K562 (cell line): ENCODE measurements around the gene FOXD3. TPM values are rescaled to one million over a fixed set of nuclear protein-coding genes. Genes with fewer than 3 reads are reported as not detected.

Experiments
- ATAC-seq: fragments of 200-7000 bp; cut with Tn5 transposase; 3 replicates; pipeline ENCODE4 v1.9.1; 2020; ENCODE audit warnings: moderate library complexity
- BruUV-seq: library from RNA; stranded (reverse); fragments of 400-500 nt; replicated peaks from 2 replicates; lab custom pipeline; 2021; lab: Mats Ljungman, UMichigan
- CTCF ChIA-PET: fragments of 300-600 bp; formaldehyde crosslinking; extraction: SDS; loops from one replicate; lab custom pipeline; 2021; ENCODE audit warnings: low intra/inter-chr PET ratio; lab: Yijun Ruan, JAX
- POLR2A ChIA-PET: fragments of 300-600, 350-650 bp; sonication (Branson Sonifier 250); formaldehyde crosslinking; extraction: SDS; loops from one replicate; lab custom pipeline; 2021; ENCODE audit warnings: antibody characterized with exemption, inconsistent platforms; lab: Yijun Ruan, JAX
- DNase-seq, 4 experiments: peaks; one replicate each; pipeline versions ENCODE4 v3.0.0 to v3.0.0-alpha.2; 2011 to 2018; ENCODE audit warnings: low spot score in 3 of 4, mixed read lengths in 3 of 4; ENCODE audit errors: extremely low read depth in 1 of 4
- FAIRE-seq: peaks from 2 replicates; lab custom pipeline; 2011; peaks lifted over from hg19 to GRCh38; lab: Jason Lieb, UNC
- H2AFZ ChIP-seq: 2 replicates; pipeline ENCODE4 v1.6.0; 2011; ENCODE audit warnings: low read depth, low read length, control low read depth, inconsistent platforms
- H3K27ac ChIP-seq: fragments of 200-600 bp; 3 replicates; pipeline ENCODE4 v1.8.0; 2011; ENCODE audit warnings: low read depth, mild to moderate bottlenecking, control low read depth, inconsistent platforms, low read length, moderate library complexity, mixed read lengths; ENCODE audit errors: extremely low read depth
- H3K27me3 ChIP-seq, 2 experiments: fragments of 300-600 bp in 1 of 2; 2 replicates in 1 of 2; 3 replicates in 1 of 2; pipeline versions ENCODE4 v1.6.0 to v1.8.0; 2011; ENCODE audit warnings: inconsistent platforms in 2 of 2, low read length in 2 of 2, mild to moderate bottlenecking in 1 of 2, mixed read lengths in 1 of 2, moderate library complexity in 1 of 2; ENCODE audit not compliant: control insufficient read depth in 2 of 2, insufficient read depth in 2 of 2
- H3K36me3 ChIP-seq: fragments of 300-600 bp; 3 replicates; pipeline ENCODE4 v1.8.0; 2011; ENCODE audit warnings: mild to moderate bottlenecking, low read length, inconsistent platforms; ENCODE audit not compliant: control insufficient read depth, insufficient read depth
- H3K4me1 ChIP-seq, 2 experiments: fragments of 200-600 bp in 1 of 2; replicated peaks in 1 of 2; 2 replicates in 1 of 2; 3 replicates in 1 of 2; pipeline versions ENCODE4 v1.5.1 to v1.8.0; 2011; ENCODE audit warnings: inconsistent platforms in 2 of 2, low read length in 2 of 2, mild to moderate bottlenecking in 1 of 2, mixed read lengths in 1 of 2, moderate library complexity in 1 of 2; ENCODE audit not compliant: control insufficient read depth in 2 of 2, insufficient read depth in 2 of 2
- H3K4me2 ChIP-seq: 2 replicates; pipeline ENCODE4 v1.6.1; 2011; ENCODE audit warnings: low read length, control low read depth, inconsistent platforms, mixed read lengths; ENCODE audit not compliant: insufficient read depth
- H3K4me3 ChIP-seq: fragments of 200-600 bp; sonication (generic), shearing (Covaris generic); 2 replicates; pipeline ENCODE4 v1.5.1; 2016; ENCODE audit warnings: control low read depth, inconsistent platforms
- H3K79me2 ChIP-seq: fragments of 200-600 bp; 3 replicates; pipeline ENCODE4 v1.8.0; 2011; ENCODE audit warnings: low read length, inconsistent platforms; ENCODE audit not compliant: control insufficient read depth, insufficient read depth
- H3K9ac ChIP-seq, 2 experiments: 2 replicates each; pipeline versions ENCODE4 v1.6.0 to v1.6.1; 2011; ENCODE audit warnings: low read depth in 2 of 2, low read length in 2 of 2, control low read depth in 1 of 2, inconsistent platforms in 1 of 2, mild to moderate bottlenecking in 1 of 2, mixed read lengths in 1 of 2; ENCODE audit not compliant: insufficient read depth in 1 of 2
- H3K9me1 ChIP-seq: one replicate; pipeline ENCODE4 v1.6.0; 2011; ENCODE audit warnings: inconsistent platforms, mild to moderate bottlenecking, low read length, moderate library complexity; ENCODE audit not compliant: control insufficient read depth, insufficient read depth
- H3K9me3 ChIP-seq: replicated peaks from 2 replicates; pipeline ENCODE4 v1.5.1; 2011; ENCODE audit warnings: low read depth, low read length, inconsistent platforms; ENCODE audit not compliant: control insufficient read depth, insufficient read depth
- H4K20me1 ChIP-seq: replicated peaks from 2 replicates; pipeline ENCODE4 v1.6.1; 2011; ENCODE audit warnings: low read length, inconsistent platforms, mixed read lengths; ENCODE audit not compliant: control insufficient read depth, insufficient read depth
- CREM ChIP-seq: IDR thresholded peaks from 2 replicates; pipeline ENCODE4 v1.6.1; 2014; ENCODE audit warnings: antibody characterized with exemption, low read depth
- MTA2 ChIP-seq: fragments of 450-650 bp; IDR thresholded peaks from 2 replicates; pipeline ENCODE4 v1.6.1; 2016; ENCODE audit warnings: low read depth
- SMAD1 ChIP-seq: fragments of 150-350 bp; IDR thresholded peaks from 2 replicates; pipeline ENCODE4 v1.6.1; 2014; ENCODE audit warnings: low read length, low read depth; ENCODE audit not compliant: partially characterized antibody
- SRSF1 ChIP-seq: fragments of 200-400 bp; formaldehyde crosslinking; IDR thresholded peaks from 2 replicates; pipeline ENCODE4 v1.6.1; 2017; ENCODE audit warnings: mild to moderate bottlenecking, low read depth, low read length, moderate library complexity
- SRSF7 ChIP-seq: fragments of 200-400 bp; formaldehyde crosslinking; optimal IDR thresholded peaks from 2 replicates; pipeline ENCODE3; 2017; ENCODE audit warnings: mild to moderate bottlenecking, low read depth, low read length
- XRCC3 ChIP-seq: fragments of 450-650 bp; IDR thresholded peaks from 2 replicates; pipeline ENCODE4 v1.6.1; 2017; ENCODE audit warnings: mild to moderate bottlenecking, moderate library complexity
- ZNF146 ChIP-seq: IDR thresholded peaks from one replicate; pipeline ENCODE4 v1.6.1; 2018; ENCODE audit warnings: missing compliant biosample characterization; ENCODE audit not compliant: unreplicated experiment
- WGBS: fragments of 100-300 bp; shearing (Covaris generic); methylation state at CpG from one replicate; pipeline ENCODE4 v1.1.6; 2016; ENCODE audit warnings: low coverage, mixed read lengths; ENCODE audit not compliant: insufficient coverage; ENCODE audit errors: missing lambda C conversion rate; 5-methylcytosine and 5-hydroxymethylcytosine counted together
- in situ Hi-C: fragments of 300-500 bp; cut with MboI; formaldehyde crosslinking; loops from 4 replicates; pipeline ENCODE4 v1.15.0; 2018; ENCODE audit warnings: inconsistent platforms, mixed read lengths
- intact Hi-C: fragments of 100-400 bp; cut with micrococcal nuclease; formaldehyde crosslinking; loops from 2 replicates; pipeline ENCODE4 v1.14.2; 2022
- polyA plus RNA-seq, 8 experiments: library from polyadenylated mRNA; depleted of rRNA in 4 of 8; stranded (reverse) in 5 of 8; unstranded in 3 of 8; fragments of >200 nt; fragmentation: Nextera tagmentation in 2 of 8; fragmentation: Illumina TruSeq in 1 of 8; extraction: Ambion mirVana in 2 of 8; extraction: Trizol in 1 of 8; gene quantifications; 2 replicates each; pipeline versions ENCODE4 v1.2.1 to v1.2.3, GENCODE V29; 2011 to 2014; ENCODE audit warnings: inconsistent platforms in 1 of 8, missing spikeins in 1 of 8
- total RNA-seq, 7 experiments: library from RNA; depleted of rRNA in 6 of 7; stranded (reverse); fragments of >200 nt in 6 of 7; fragmentation: Illumina TruSeq in 2 of 7; extraction: Trizol in 2 of 7; gene quantifications; 2 replicates each; pipeline versions ENCODE4 v1.2.1 to v1.2.3, GENCODE V29; 2011 to 2021; ENCODE audit warnings: low replicate concordance in 1 of 7
- TF ChIP-seq, protein P1 (sequence below): sonication (generic); formaldehyde crosslinking; IDR thresholded peaks from 2 replicates; pipeline ENCODE4 v1.8.0; 2023; ENCODE audit warnings: missing genetic modification reagents, mild to moderate bottlenecking, borderline replicate concordance
- TF ChIP-seq, protein P2 (sequence below): fragments of 250-450 bp; sonication (Bioruptor Pico); IDR thresholded peaks from 2 replicates; pipeline ENCODE4 v1.9.0; 2021; ENCODE audit warnings: mild to moderate bottlenecking
- TF ChIP-seq, protein P3 (sequence below): fragments of 450-650 bp; formaldehyde crosslinking; IDR thresholded peaks from 2 replicates; pipeline ENCODE4 v1.4.0; 2020; ENCODE audit warnings: mild to moderate bottlenecking, moderate library complexity
- TF ChIP-seq, protein P4 (sequence below): IDR thresholded peaks from 2 replicates; pipeline ENCODE4 v1.6.1; 2011; ENCODE audit warnings: borderline replicate concordance, low read depth, mild to moderate bottlenecking, moderate library complexity, low read length; ENCODE audit not compliant: insufficient read depth, poor library complexity, severe bottlenecking

Gene FOXD3
- total and polyA plus RNA-seq, 9 of the 15 experiments (the other 6 are each of a cell fraction or from before 2014, with no cell fraction given) = 0.06 to 0.45 (median 0.10) TPM; not detected in 2

DNA sequence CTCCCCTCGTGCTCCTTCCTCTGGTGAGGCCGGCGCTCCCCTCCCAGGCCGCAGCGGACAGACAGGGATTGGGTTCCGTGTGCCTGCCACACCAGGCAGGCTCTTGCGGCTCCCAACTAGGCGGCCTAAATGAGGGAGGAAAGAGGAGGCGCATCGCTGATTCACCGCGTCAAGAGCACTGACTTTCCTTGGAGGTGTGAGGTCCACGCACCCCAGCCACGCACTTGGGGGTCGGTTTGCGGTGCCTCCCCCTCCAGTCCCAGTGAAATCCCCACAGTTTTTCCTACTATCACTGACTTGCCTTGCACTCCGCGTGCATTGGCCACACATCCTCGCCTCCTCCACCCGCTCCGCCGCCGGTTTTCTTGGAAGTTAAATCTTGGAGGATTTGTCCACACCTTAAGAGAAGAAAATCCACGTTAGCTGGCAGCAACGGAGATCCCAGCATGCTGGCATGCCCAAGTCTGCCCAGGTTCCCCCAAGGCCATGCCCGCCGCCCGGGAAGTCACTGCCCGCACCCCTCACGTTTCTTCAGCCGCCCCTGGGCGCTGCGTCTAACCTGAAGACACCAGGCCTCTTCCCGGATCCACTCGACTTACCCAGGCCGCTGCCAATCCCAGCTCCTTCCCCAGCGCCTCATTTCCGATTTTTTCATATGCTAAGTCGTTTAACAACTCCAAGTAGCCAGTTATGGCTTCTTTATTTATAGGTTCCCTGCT lies 1.1 kb upstream of the FOXD3 start:
- no peak overlapping the region for H3K27ac ChIP-seq
- ChIA-PET POLR2A (no interaction called here), CTCF (no interaction called here)
- no peaks in the 10 kb centered on the region for H4K20me1 ChIP-seq
- DNase-seq (no peak), ATAC-seq (no peak), FAIRE-seq (no peak)
- no TSS peak for BruUV-seq
- H3K9me3 ChIP-seq = no peaks in the 10 kb centered on the region
- peaks cover 4 to 15% of the 10 kb centered on the region in 2 experiments; a peak in 3 of 5 replicates for H3K27me3 ChIP-seq
- 90% methylated on average over 20 of the region's 39 CpGs for WGBS
- no peak overlapping the region for H3K4me2 ChIP-seq
- TF ChIP-seq SMAD1 (no peak), CREM (no peak), MTA2 (no peak), SRSF7 (no peak), SRSF1 (no peak), XRCC3 (no peak), ZNF146 (CRISPR knock-in tag) (no peak)
- TF ChIP-seq, protein P1, sequence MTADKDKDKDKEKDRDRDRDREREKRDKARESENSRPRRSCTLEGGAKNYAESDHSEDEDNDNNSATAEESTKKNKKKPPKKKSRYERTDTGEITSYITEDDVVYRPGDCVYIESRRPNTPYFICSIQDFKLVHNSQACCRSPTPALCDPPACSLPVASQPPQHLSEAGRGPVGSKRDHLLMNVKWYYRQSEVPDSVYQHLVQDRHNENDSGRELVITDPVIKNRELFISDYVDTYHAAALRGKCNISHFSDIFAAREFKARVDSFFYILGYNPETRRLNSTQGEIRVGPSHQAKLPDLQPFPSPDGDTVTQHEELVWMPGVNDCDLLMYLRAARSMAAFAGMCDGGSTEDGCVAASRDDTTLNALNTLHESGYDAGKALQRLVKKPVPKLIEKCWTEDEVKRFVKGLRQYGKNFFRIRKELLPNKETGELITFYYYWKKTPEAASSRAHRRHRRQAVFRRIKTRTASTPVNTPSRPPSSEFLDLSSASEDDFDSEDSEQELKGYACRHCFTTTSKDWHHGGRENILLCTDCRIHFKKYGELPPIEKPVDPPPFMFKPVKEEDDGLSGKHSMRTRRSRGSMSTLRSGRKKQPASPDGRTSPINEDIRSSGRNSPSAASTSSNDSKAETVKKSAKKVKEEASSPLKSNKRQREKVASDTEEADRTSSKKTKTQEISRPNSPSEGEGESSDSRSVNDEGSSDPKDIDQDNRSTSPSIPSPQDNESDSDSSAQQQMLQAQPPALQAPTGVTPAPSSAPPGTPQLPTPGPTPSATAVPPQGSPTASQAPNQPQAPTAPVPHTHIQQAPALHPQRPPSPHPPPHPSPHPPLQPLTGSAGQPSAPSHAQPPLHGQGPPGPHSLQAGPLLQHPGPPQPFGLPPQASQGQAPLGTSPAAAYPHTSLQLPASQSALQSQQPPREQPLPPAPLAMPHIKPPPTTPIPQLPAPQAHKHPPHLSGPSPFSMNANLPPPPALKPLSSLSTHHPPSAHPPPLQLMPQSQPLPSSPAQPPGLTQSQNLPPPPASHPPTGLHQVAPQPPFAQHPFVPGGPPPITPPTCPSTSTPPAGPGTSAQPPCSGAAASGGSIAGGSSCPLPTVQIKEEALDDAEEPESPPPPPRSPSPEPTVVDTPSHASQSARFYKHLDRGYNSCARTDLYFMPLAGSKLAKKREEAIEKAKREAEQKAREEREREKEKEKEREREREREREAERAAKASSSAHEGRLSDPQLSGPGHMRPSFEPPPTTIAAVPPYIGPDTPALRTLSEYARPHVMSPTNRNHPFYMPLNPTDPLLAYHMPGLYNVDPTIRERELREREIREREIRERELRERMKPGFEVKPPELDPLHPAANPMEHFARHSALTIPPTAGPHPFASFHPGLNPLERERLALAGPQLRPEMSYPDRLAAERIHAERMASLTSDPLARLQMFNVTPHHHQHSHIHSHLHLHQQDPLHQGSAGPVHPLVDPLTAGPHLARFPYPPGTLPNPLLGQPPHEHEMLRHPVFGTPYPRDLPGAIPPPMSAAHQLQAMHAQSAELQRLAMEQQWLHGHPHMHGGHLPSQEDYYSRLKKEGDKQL (CRISPR knock-in tag) = no peak
- TF ChIP-seq, protein P2, sequence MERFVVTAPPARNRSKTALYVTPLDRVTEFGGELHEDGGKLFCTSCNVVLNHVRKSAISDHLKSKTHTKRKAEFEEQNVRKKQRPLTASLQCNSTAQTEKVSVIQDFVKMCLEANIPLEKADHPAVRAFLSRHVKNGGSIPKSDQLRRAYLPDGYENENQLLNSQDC (CRISPR knock-in tag) = no peak
- TF ChIP-seq, protein P3, sequence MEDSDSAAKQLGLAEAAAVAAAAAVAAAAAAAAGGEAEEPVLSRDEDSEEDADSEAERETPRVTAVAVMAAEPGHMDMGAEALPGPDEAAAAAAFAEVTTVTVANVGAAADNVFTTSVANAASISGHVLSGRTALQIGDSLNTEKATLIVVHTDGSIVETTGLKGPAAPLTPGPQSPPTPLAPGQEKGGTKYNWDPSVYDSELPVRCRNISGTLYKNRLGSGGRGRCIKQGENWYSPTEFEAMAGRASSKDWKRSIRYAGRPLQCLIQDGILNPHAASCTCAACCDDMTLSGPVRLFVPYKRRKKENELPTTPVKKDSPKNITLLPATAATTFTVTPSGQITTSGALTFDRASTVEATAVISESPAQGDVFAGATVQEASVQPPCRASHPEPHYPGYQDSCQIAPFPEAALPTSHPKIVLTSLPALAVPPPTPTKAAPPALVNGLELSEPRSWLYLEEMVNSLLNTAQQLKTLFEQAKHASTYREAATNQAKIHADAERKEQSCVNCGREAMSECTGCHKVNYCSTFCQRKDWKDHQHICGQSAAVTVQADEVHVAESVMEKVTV = no peak
- TF ChIP-seq, protein P4, sequence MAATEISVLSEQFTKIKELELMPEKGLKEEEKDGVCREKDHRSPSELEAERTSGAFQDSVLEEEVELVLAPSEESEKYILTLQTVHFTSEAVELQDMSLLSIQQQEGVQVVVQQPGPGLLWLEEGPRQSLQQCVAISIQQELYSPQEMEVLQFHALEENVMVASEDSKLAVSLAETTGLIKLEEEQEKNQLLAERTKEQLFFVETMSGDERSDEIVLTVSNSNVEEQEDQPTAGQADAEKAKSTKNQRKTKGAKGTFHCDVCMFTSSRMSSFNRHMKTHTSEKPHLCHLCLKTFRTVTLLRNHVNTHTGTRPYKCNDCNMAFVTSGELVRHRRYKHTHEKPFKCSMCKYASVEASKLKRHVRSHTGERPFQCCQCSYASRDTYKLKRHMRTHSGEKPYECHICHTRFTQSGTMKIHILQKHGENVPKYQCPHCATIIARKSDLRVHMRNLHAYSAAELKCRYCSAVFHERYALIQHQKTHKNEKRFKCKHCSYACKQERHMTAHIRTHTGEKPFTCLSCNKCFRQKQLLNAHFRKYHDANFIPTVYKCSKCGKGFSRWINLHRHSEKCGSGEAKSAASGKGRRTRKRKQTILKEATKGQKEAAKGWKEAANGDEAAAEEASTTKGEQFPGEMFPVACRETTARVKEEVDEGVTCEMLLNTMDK = no peak
- H3K36me3 ChIP-seq = no peaks in the 10 kb centered on the region
- no peaks in the 10 kb centered on the region for H3K79me2 ChIP-seq
- intact Hi-C loops = no loop called here
- no peak overlapping the region for H2AFZ ChIP-seq
- no peak overlapping the region for H3K9ac ChIP-seq
- no peak overlapping the region for H3K4me3 ChIP-seq
- in situ Hi-C loops = no loop called here
- peaks cover 4 to 42% of the 10 kb centered on the region in 2 experiments; a peak in 4 of 5 replicates for H3K4me1 ChIP-seq
- no peaks in the 10 kb centered on the region for H3K9me1 ChIP-seq
